Stimulated activated CD4-positive, alpha-beta T cell treated with anti-CD3 and anti-CD28 coated beads, Interleukin-1b, Interleukin-23, amount 100 ng/mL, for 4 hours (primary cell): Measurements from ENCODE around the gene MYRIP.

ENCODE experiments used
- DNase-seq, 2 donors: peaks; one replicate each; pipeline ENCODE4 v3.0.0-alpha.2; 2020; ENCODE audit warnings: low read depth in 2 of 2

The MYRIP gene

GRCh38 chr3:40187945-40188344, 378.5 kb downstream of the MYRIP start:
- no peak for DNase-seq

GRCh38 chr3:40189118-40189517, 379.7 kb downstream of the MYRIP start:
- no peak for DNase-seq

GRCh38 chr3:40190056-40190455, 380.6 kb downstream of the MYRIP start:
- DNase-seq, result no peak

- no peak for DNase-seq
Measured at GRCh38 chr3:40191251-40191650, 381.8 kb downstream of the MYRIP start.

- DNase-seq, result peak; percentile 46 to 49
Measured at GRCh38 chr3:40191850-40192448, 382.5 kb downstream of the MYRIP start.

GRCh38 chr3:40192628-40193027, 383.2 kb downstream of the MYRIP start:
- no peak for DNase-seq

- no peak for DNase-seq
Measured at GRCh38 chr3:40196966-40197365, 387.6 kb downstream of the MYRIP start.

GRCh38 chr3:40200692-40201316, 391.4 kb downstream of the MYRIP start:
- no peak for DNase-seq

- no peak for DNase-seq
Measured at GRCh38 chr3:40201770-40202169, 392.4 kb downstream of the MYRIP start.

GRCh38 chr3:40206522-40206921, 397.1 kb downstream of the MYRIP start:
- DNase-seq, result no peak

GRCh38 chr3:40207796-40208195, 398.4 kb downstream of the MYRIP start:
- no peak for DNase-seq

GRCh38 chr3:40208251-40208650, 398.8 kb downstream of the MYRIP start:
- DNase-seq, result no peak

- DNase-seq, result no peak
Measured at GRCh38 chr3:40211579-40211978, 402.2 kb downstream of the MYRIP start.

GRCh38 chr3:40213556-40213955, 404.1 kb downstream of the MYRIP start:
- DNase-seq, result no peak

GRCh38 chr3:40215015-40215414, 405.6 kb downstream of the MYRIP start:
- no peak for DNase-seq

GRCh38 chr3:40216471-40216870, 407.1 kb downstream of the MYRIP start:
- DNase-seq, result no peak

- DNase-seq, result no peak
Measured at GRCh38 chr3:40223856-40224255, 414.4 kb downstream of the MYRIP start.

GRCh38 chr3:40224796-40225515, 415.5 kb downstream of the MYRIP start:
- DNase-seq, result no peak

- DNase-seq, result no peak
Measured at GRCh38 chr3:40226636-40227035, 417.2 kb downstream of the MYRIP start.

- no peak for DNase-seq
Measured at GRCh38 chr3:40228792-40229350, 419.5 kb downstream of the MYRIP start.

- no peak for DNase-seq
Measured at GRCh38 chr3:40229386-40229785, 420.0 kb downstream of the MYRIP start.

- DNase-seq, result no peak
Measured at GRCh38 chr3:40229963-40230362, 420.6 kb downstream of the MYRIP start.

GRCh38 chr3:40230382-40230781, 421.0 kb downstream of the MYRIP start:
- DNase-seq, result no peak
